WTC11 (cell line): ENCODE measurements around the gene RPS8. TPM values are rescaled to one million over a fixed set of nuclear protein-coding genes. Genes with fewer than 3 reads are reported as not detected.

Experiments used
- ATAC-seq: fragments of 200-7000 bp; cut with Tn5 transposase; 2 replicates; pipeline ENCODE4 v1.10.0; 2021; ENCODE audit warnings: mild to moderate bottlenecking, moderate library complexity
- CTCF ChIA-PET: fragments of 300-600 bp; sonication (Branson Sonifier 250); formaldehyde crosslinking; loops from one replicate; lab custom pipeline; 2021; ENCODE audit warnings: antibody characterized with exemption; lab: Charles Lee
- POLR2A ChIA-PET: fragments of 350-600 bp; sonication (Branson Sonifier 250); formaldehyde crosslinking; loops from one replicate; lab custom pipeline; 2021; ENCODE audit warnings: antibody characterized with exemption; lab: Charles Lee
- DNase-seq: peaks from one replicate; pipeline ENCODE4 v3.0.0; 2021; ENCODE audit warnings: low spot score
- H3K27ac Mint-ChIP-seq: 2 replicates; pipeline ENCODE4 v1.8.0; 2021; ENCODE audit warnings: mixed read lengths
- H3K27me3 Mint-ChIP-seq: 2 replicates; pipeline ENCODE4 v1.8.0; 2021; ENCODE audit warnings: low read depth, mild to moderate bottlenecking, moderate library complexity, mixed read lengths
- H3K36me3 Mint-ChIP-seq: 2 replicates; pipeline ENCODE4 v1.8.0; 2021; ENCODE audit warnings: mixed read lengths
- H3K4me1 Mint-ChIP-seq: 2 replicates; pipeline ENCODE4 v1.8.0; 2022; ENCODE audit warnings: mixed read lengths
- H3K4me3 Mint-ChIP-seq: 2 replicates; pipeline ENCODE4 v1.8.0; 2021; ENCODE audit warnings: mild to moderate bottlenecking, moderate library complexity, mixed read lengths
- H3K9me3 Mint-ChIP-seq: 2 replicates; pipeline ENCODE4 v1.8.0; 2021; ENCODE audit warnings: mixed read lengths
- ATF2 ChIP-seq: sonication (generic); formaldehyde crosslinking; IDR thresholded peaks from 2 replicates; pipeline ENCODE4 v1.8.1; 2022; ENCODE audit warnings: low read depth, missing genetic modification reagents, borderline replicate concordance
- CBFB ChIP-seq: sonication (generic); formaldehyde crosslinking; IDR thresholded peaks from 2 replicates; pipeline ENCODE4 v1.8.1; 2022; ENCODE audit warnings: mild to moderate bottlenecking, low read depth, missing genetic modification reagents
- E2F5 ChIP-seq: sonication (generic); formaldehyde crosslinking; IDR thresholded peaks from 2 replicates; pipeline ENCODE4 v1.8.1; 2022; ENCODE audit warnings: mild to moderate bottlenecking, moderate library complexity, missing genetic modification reagents
- FOXK1 ChIP-seq: sonication (generic); formaldehyde crosslinking; IDR thresholded peaks from 2 replicates; pipeline ENCODE4 v1.8.0; 2022; ENCODE audit warnings: mild to moderate bottlenecking, moderate library complexity, missing genetic modification reagents
- JUN ChIP-seq: sonication (generic); formaldehyde crosslinking; IDR thresholded peaks from 2 replicates; pipeline ENCODE4 v1.8.0; 2023; ENCODE audit warnings: mild to moderate bottlenecking, missing genetic modification reagents
- MLX ChIP-seq: sonication (generic); formaldehyde crosslinking; IDR thresholded peaks from 2 replicates; pipeline ENCODE4 v1.8.1; 2023; ENCODE audit warnings: mild to moderate bottlenecking, missing genetic modification reagents, moderate library complexity
- MXD4 ChIP-seq: fragments of 250-450 bp; sonication (Bioruptor Pico); IDR thresholded peaks from 2 replicates; pipeline ENCODE4 v1.8.0; 2021; ENCODE audit warnings: mild to moderate bottlenecking, moderate library complexity, borderline replicate concordance
- PRDM15 ChIP-seq: sonication (generic); formaldehyde crosslinking; IDR thresholded peaks from 2 replicates; pipeline ENCODE4 v1.8.0; 2022; ENCODE audit warnings: missing genetic modification reagents
- PREB ChIP-seq: sonication (generic); formaldehyde crosslinking; IDR thresholded peaks from 2 replicates; pipeline ENCODE4 v1.8.1; 2022; ENCODE audit warnings: mild to moderate bottlenecking, missing genetic modification reagents, moderate library complexity, borderline replicate concordance
- PRRX2 ChIP-seq: fragments of 250-450 bp; sonication (Bioruptor Pico); IDR thresholded peaks from 2 replicates; pipeline ENCODE4 v1.8.0; 2021; ENCODE audit warnings: mild to moderate bottlenecking
- RELA ChIP-seq: sonication (generic); formaldehyde crosslinking; IDR thresholded peaks from 2 replicates; pipeline ENCODE4 v1.8.1; 2022; ENCODE audit warnings: missing genetic modification reagents, mild to moderate bottlenecking, borderline replicate concordance
- RORB ChIP-seq: fragments of 250-450 bp; sonication (Bioruptor Pico); IDR thresholded peaks from 2 replicates; pipeline ENCODE4 v1.9.0; 2021; ENCODE audit warnings: mild to moderate bottlenecking
- SOX15 ChIP-seq: fragments of 250-450 bp; sonication (Bioruptor Pico); IDR thresholded peaks from 2 replicates; pipeline ENCODE4 v1.9.0; 2021; ENCODE audit warnings: mild to moderate bottlenecking
- TEAD1 ChIP-seq: sonication (generic); formaldehyde crosslinking; IDR thresholded peaks from 2 replicates; pipeline ENCODE4 v1.8.0; 2022; ENCODE audit warnings: mild to moderate bottlenecking, missing genetic modification reagents
- USF1 ChIP-seq: sonication (generic); formaldehyde crosslinking; IDR thresholded peaks from 2 replicates; pipeline ENCODE4 v1.8.0; 2022; ENCODE audit warnings: mild to moderate bottlenecking, missing genetic modification reagents
- ZNF219 ChIP-seq: sonication (generic); formaldehyde crosslinking; IDR thresholded peaks from 2 replicates; pipeline ENCODE4 v1.8.0; 2023; ENCODE audit warnings: missing genetic modification reagents, mild to moderate bottlenecking, borderline replicate concordance
- ZNF263 ChIP-seq: sonication (generic); formaldehyde crosslinking; IDR thresholded peaks from 2 replicates; pipeline ENCODE4 v1.8.1; 2022; ENCODE audit warnings: low read depth, mild to moderate bottlenecking, moderate library complexity, missing genetic modification reagents
- ZNF317 ChIP-seq: sonication (generic); formaldehyde crosslinking; IDR thresholded peaks from 2 replicates; pipeline ENCODE4 v1.8.1; 2023; ENCODE audit warnings: low read depth, mild to moderate bottlenecking, moderate library complexity, missing genetic modification reagents, borderline replicate concordance
- ZNF423 ChIP-seq: fragments of 250-450 bp; sonication (Bioruptor Pico); IDR thresholded peaks from 2 replicates; pipeline ENCODE4 v2.1.2; 2022; ENCODE audit warnings: mild to moderate bottlenecking, moderate library complexity
- total RNA-seq: library from RNA; stranded (reverse); gene quantifications from 3 replicates; pipeline ENCODE4 v1.2.3, GENCODE V29; 2021

Gene RPS8
- total RNA-seq, 1 experiment from 2014 or later = 2,343 TPM

- Mint-ChIP-seq H3K4me3 (no peak overlapping the region), H3K27me3 (no peaks in the 10 kb centered on the region), H3K4me1 (peaks cover 38% of the 10 kb centered on the region), H3K27ac (no peak overlapping the region), H3K36me3 (peaks cover 22% of the 10 kb centered on the region), H3K9me3 (no peaks in the 10 kb centered on the region)
- DNase-seq (no peak), ATAC-seq (no peak)
- ChIA-PET CTCF (interaction anchor here (0.7 to 2.8 kb wide), 5 partner anchors 8 to 75 kb away, joined by 3 to 14 read pairs (median 8); partner anchors contain the start of gene RNU5D-1), POLR2A (interaction anchor here (0.5 kb wide), 1 partner anchor 1401 kb away, joined by 3 read pairs; no protein-coding TSS in a partner anchor)
- TF ChIP-seq MLX (CRISPR knock-in tag) (no peak), PRRX2 (CRISPR knock-in tag) (no peak), E2F5 (CRISPR knock-in tag) (no peak), TEAD1 (CRISPR knock-in tag) (no peak), RORB (no peak), RELA (no peak), CBFB (CRISPR knock-in tag) (no peak), ZNF263 (no peak), PRDM15 (CRISPR knock-in tag) (no peak), ZNF219 (no peak), USF1 (CRISPR knock-in tag) (no peak), ZNF317 (no peak), ATF2 (no peak), ZNF423 (CRISPR knock-in tag) (no peak), SOX15 (CRISPR knock-in tag) (no peak), FOXK1 (CRISPR knock-in tag) (no peak), MXD4 (CRISPR knock-in tag) (no peak), PREB (no peak), JUN (CRISPR knock-in tag) (no peak)
These were observed 30.8 kb downstream of the RPS8 start for GRCh38 chr1:44806025-44806703.
